Gastroesophageal sphincter (tissue), 4 donors: ENCODE measurements around the gene GPLD1. TPM values are rescaled to one million over a fixed set of nuclear protein-coding genes. Genes with fewer than 3 reads are reported as not detected.

Experiments
- ATAC-seq: fragments of 150-250 bp; one replicate; pipeline ENCODE4 v1.9.1; 2016; ENCODE audit warnings: mild to moderate bottlenecking, moderate library complexity
- H3K27ac ChIP-seq, 4 donors: fragments of 200-600 bp; sonication (generic) in 3 of 4; 1 replicate in 3 of 4; 2 replicates in 1 of 4; pipeline ENCODE4 v1.5.1; 2016 to 2019
- H3K27me3 ChIP-seq: fragments of 200-600 bp; sonication (generic); one replicate; pipeline ENCODE4 v1.5.1; 2019
- H3K36me3 ChIP-seq, 2 donors: fragments of 200-600 bp; sonication (generic); one replicate each; pipeline ENCODE4 v1.5.1; 2019; ENCODE audit warnings: control low read depth in 1 of 2
- H3K4me1 ChIP-seq, 3 donors: fragments of 200-600 bp; sonication (generic); 1 replicate in 2 of 3; 2 replicates in 1 of 3; pipeline ENCODE4 v1.5.1; 2016 to 2019; ENCODE audit warnings: control low read depth in 2 of 3
- H3K4me3 ChIP-seq, 2 donors: fragments of 200-600 bp; sonication (generic); one replicate each; pipeline ENCODE4 v1.5.1; 2019; ENCODE audit warnings: mild to moderate bottlenecking in 1 of 2, moderate library complexity in 1 of 2
- H3K9me3 ChIP-seq, 3 donors: fragments of 200-600 bp; sonication (generic); one replicate each; pipeline ENCODE4 v1.5.1; 2017 to 2019; ENCODE audit warnings: control low read depth in 2 of 3
- CTCF ChIP-seq, 4 experiments: fragments of 200-600 bp in 2 of 4; fragments of 450-650 bp in 2 of 4; sonication (generic) in 1 of 4; IDR thresholded peaks; one replicate each; pipeline ENCODE4 v1.5.1; 2017 to 2019; ENCODE audit warnings: antibody characterized with exemption in 4 of 4, mild to moderate bottlenecking in 2 of 4, moderate library complexity in 2 of 4
- EP300 ChIP-seq: sonication (generic); formaldehyde crosslinking; IDR thresholded peaks from one replicate; pipeline ENCODE4 v1.6.1; 2017; ENCODE audit warnings: antibody characterized with exemption, mild to moderate bottlenecking
- POLR2A ChIP-seq, 2 donors: fragments of 450-650 bp; IDR thresholded peaks; one replicate each; pipeline ENCODE4 v1.6.1; 2017; ENCODE audit warnings: antibody characterized with exemption in 2 of 2, mild to moderate bottlenecking in 2 of 2, moderate library complexity in 1 of 2
- POLR2AphosphoS5 ChIP-seq: sonication (generic); formaldehyde crosslinking; IDR thresholded peaks from one replicate; pipeline ENCODE4 v1.6.1; 2017; ENCODE audit warnings: antibody characterized with exemption
- WGBS, 2 donors: methylation state at CpG; one replicate each; pipeline ENCODE4 v1.1.5; 2018; ENCODE audit warnings: low coverage in 1 of 2; 5-methylcytosine and 5-hydroxymethylcytosine counted together
- total RNA-seq, 4 donors: library from RNA; depleted of rRNA; stranded (reverse); fragments of >200 nt; gene quantifications; one replicate each; pipeline ENCODE4 v1.1.0, GENCODE V29; 2016

Gene GPLD1
- total RNA-seq, 4 donors from 2014 or later: 3.8 to 7.8 (median 5.6) TPM

- 62 to 71% methylated on average over 1 to 4 of the region's 4 CpGs for WGBS, 2 donors
- Histone ChIP-seq H3K27me3 (no peaks in the 10 kb centered on the region), H3K9me3 (no peaks in the 10 kb centered on the region), H3K4me3 (no peak overlapping the region), H3K4me1 (no peaks in the 10 kb centered on the region), H3K36me3 (peaks cover 0 to 22% of the 10 kb centered on the region in 2 donors), H3K27ac (no peak overlapping the region)
- ATAC-seq: no peak
- TF ChIP-seq POLR2A (IDR thresholded peaks at IDR 0.05): no peak
- TF ChIP-seq CTCF (IDR thresholded peaks at IDR 0.05): no peak
- no peak for TF ChIP-seq EP300
- TF ChIP-seq POLR2AphosphoS5: no peak
Observed at GRCh38 chr6:24448396-24448795, 41.0 kb downstream of the GPLD1 start.

DNA sequence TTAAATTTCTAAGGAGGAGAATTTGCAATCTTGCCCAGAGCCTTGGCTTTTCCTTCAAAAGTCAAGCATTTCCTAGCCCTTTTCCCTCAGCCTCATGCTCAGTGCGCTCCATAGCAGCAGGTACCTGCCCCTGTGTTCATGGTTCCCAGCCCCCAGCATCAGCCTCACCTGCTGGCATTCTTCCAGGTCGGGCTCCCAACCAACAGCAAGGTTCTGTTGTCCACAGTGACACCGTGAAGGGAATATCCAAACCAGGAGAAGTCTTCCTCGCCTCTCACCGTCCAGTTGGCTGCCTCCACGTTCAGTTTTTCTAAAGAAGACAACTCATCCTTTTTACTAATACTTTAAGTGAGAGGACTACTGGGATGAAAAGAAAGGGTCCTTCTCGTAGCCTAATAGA is 42.7 kb downstream of the GPLD1 start:
- Histone ChIP-seq H3K36me3 (peaks cover 0 to 22% of the 10 kb centered on the region in 2 donors), H3K9me3 (no peaks in the 10 kb centered on the region), H3K27ac (no peak overlapping the region), H3K4me1 (no peaks in the 10 kb centered on the region), H3K27me3 (no peaks in the 10 kb centered on the region), H3K4me3 (no peak overlapping the region)
- WGBS, 2 donors: 72 to 91% methylated on average over 6 of the region's 7 CpGs
- ATAC-seq: no peak
- TF ChIP-seq EP300 (no peak), POLR2A (IDR thresholded peaks at IDR 0.05) (no peak), POLR2AphosphoS5 (no peak), CTCF (IDR thresholded peaks at IDR 0.05) (no peak)

DNA sequence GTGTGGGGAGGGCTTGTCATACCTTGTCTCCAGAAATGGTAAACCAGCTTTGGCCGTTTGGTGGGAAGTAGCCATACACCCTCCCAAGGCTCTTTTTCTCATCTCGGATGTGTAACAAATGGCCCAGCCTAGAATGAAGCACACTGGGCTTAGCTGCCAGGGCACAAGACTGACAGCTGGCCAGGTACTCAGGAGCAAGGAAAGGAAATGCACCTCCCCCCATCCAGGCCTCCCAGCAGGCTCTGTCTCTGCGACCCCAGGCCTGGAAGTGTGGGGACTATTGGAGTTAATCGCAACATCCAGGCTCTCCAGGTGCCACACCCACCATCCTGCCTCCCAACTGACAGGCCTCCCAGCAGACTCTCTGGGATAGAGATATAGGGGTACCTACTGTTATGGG is 43.7 kb downstream of the GPLD1 start:
- Histone ChIP-seq H3K9me3 (no peaks in the 10 kb centered on the region), H3K36me3 (peaks cover 0 to 22% of the 10 kb centered on the region in 2 donors), H3K27ac (no peak overlapping the region), H3K27me3 (no peaks in the 10 kb centered on the region), H3K4me3 (no peak overlapping the region), H3K4me1 (no peaks in the 10 kb centered on the region)
- 100% methylated on average over 1 of the region's 4 CpGs; no CpG with 5 or more reads in 1 of the 2 donors for WGBS, 2 donors
- TF ChIP-seq CTCF (IDR thresholded peaks at IDR 0.05): no peak
- TF ChIP-seq EP300: no peak
- no peak for TF ChIP-seq POLR2A (IDR thresholded peaks at IDR 0.05)
- no peak for ATAC-seq

GRCh38 chr6:24444588-24444987 is 44.8 kb downstream of the GPLD1 start:
- ATAC-seq: no peak
- Histone ChIP-seq H3K4me3 (no peak overlapping the region), H3K9me3 (no peaks in the 10 kb centered on the region), H3K27me3 (no peaks in the 10 kb centered on the region), H3K4me1 (no peaks in the 10 kb centered on the region), H3K27ac (no peak overlapping the region), H3K36me3 (peaks cover 0 to 22% of the 10 kb centered on the region in 2 donors)
- 84 to 90% methylated on average over 4 of the region's 4 CpGs for WGBS, 2 donors
- no peak for TF ChIP-seq POLR2A (IDR thresholded peaks at IDR 0.05)
- TF ChIP-seq POLR2AphosphoS5: no peak
- TF ChIP-seq EP300: no peak
- no peak for TF ChIP-seq CTCF (IDR thresholded peaks at IDR 0.05)

GRCh38 chr6:24441599-24441904 is 47.8 kb downstream of the GPLD1 start:
- 63 to 74% methylated on average over 3 of the region's 3 CpGs for WGBS, 2 donors
- no peaks in the 10 kb centered on the region for H3K27me3 ChIP-seq
- H3K27ac ChIP-seq: no peak overlapping the region
- TF ChIP-seq POLR2A (IDR thresholded peaks at IDR 0.05) (no peak), EP300 (no peak), POLR2AphosphoS5 (no peak), CTCF (IDR thresholded peaks at IDR 0.05) (no peak)
- no peak for ATAC-seq
- no peak overlapping the region for H3K4me3 ChIP-seq
- no peaks in the 10 kb centered on the region for H3K4me1 ChIP-seq
- no peaks in the 10 kb centered on the region for H3K9me3 ChIP-seq
- peaks cover 0 to 31% of the 10 kb centered on the region in 2 donors for H3K36me3 ChIP-seq
